ENCODE data around the gene GBP3.
A peak's percentile ranks its signal among the peaks of the same experiment; 100 is the strongest.
"Not testable (repeated sequence)": the region's sequence is repeated elsewhere in the genome, so short reads cannot be mapped to it uniquely, and the experiment has no call there.

GBP3 gene

GRCh38 chr1:89040315-89040626, 17.6 kb upstream of the GBP3 start:
- DNase-seq, result no peak

- no peak for DNase-seq
Observed at GRCh38 chr1:89037186-89037585, 14.5 kb upstream of the GBP3 start.

GRCh38 chr1:89035080-89035479, 12.4 kb upstream of the GBP3 start:
- DNase-seq, result no peak

- DNase-seq, result not testable (repeated sequence)
Observed at GRCh38 chr1:89034004-89034403, 11.3 kb upstream of the GBP3 start.

GRCh38 chr1:89029051-89029450, 6.4 kb upstream of the GBP3 start:
- DNase-seq, result not testable (repeated sequence)

GRCh38 chr1:89025928-89026327, 3.3 kb upstream of the GBP3 start:
- DNase-seq, result no peak

GRCh38 chr1:89023026-89023425, 360 bp upstream of the GBP3 start:
- DNase-seq, result no peak

- DNase-seq, result not testable (repeated sequence)
Observed at GRCh38 chr1:89018318-89018717, 4.3 kb downstream of the GBP3 start.

- no peak for DNase-seq
Observed at GRCh38 chr1:89008511-89008910, 14.2 kb downstream of the GBP3 start.

- DNase-seq, result no peak
Observed at GRCh38 chr1:89005286-89006151, 17.1 kb downstream of the GBP3 start.

GRCh38 chr1:89002176-89002575, 20.5 kb downstream of the GBP3 start:
- not testable (repeated sequence) for DNase-seq

- no peak for DNase-seq
Observed at GRCh38 chr1:89001510-89001909, 21.2 kb downstream of the GBP3 start.

- DNase-seq, result peak in 1 of 2 experiments; percentile 22
Observed at GRCh38 chr1:88998716-88999115, 23.9 kb downstream of the GBP3 start.

- DNase-seq, result no peak
Observed at GRCh38 chr1:88990426-88990825, 32.2 kb downstream of the GBP3 start.

- no peak for DNase-seq
Observed at GRCh38 chr1:88985692-88986091, 37.0 kb downstream of the GBP3 start.

- no peak for DNase-seq
Observed at GRCh38 chr1:88985032-88985431, 37.6 kb downstream of the GBP3 start.

- no peak for DNase-seq
Observed at GRCh38 chr1:88984569-88984968, 38.1 kb downstream of the GBP3 start.

- no peak for DNase-seq
Observed at GRCh38 chr1:88983791-88984559, 38.7 kb downstream of the GBP3 start.

GRCh38 chr1:88982055-88982454, 40.6 kb downstream of the GBP3 start:
- no peak for DNase-seq

- DNase-seq, result not testable (repeated sequence)
Observed at GRCh38 chr1:88981506-88981905, 41.2 kb downstream of the GBP3 start.

- DNase-seq, result no peak
Observed at GRCh38 chr1:88980870-88981269, 41.8 kb downstream of the GBP3 start.

GRCh38 chr1:88979749-88980116, 42.9 kb downstream of the GBP3 start:
- no peak for DNase-seq

- DNase-seq, result no peak
Observed at GRCh38 chr1:88979054-88979748, 43.5 kb downstream of the GBP3 start.

GRCh38 chr1:88976235-88976634, 46.4 kb downstream of the GBP3 start:
- DNase-seq, result no peak

All from cerebellar nuclear complex (tissue), 1 donor.